Liver (tissue), 9 donors: ENCODE measurements around the gene KLK15. TPM values are rescaled to one million over a fixed set of nuclear protein-coding genes. Genes with fewer than 3 reads are reported as not detected.

Experiments used
- DNase-seq: peaks from one replicate; pipeline ENCODE4 v3.0.0-alpha.2; 2017; ENCODE audit warnings: low spot score
- H3K27ac ChIP-seq, 2 donors: one replicate each; pipeline ENCODE4 v1.7.0; 2013; ENCODE audit warnings: inconsistent platforms in 2 of 2, low read length in 2 of 2, control low read depth in 1 of 2, low read depth in 1 of 2, mild to moderate bottlenecking in 1 of 2
- H3K27me3 ChIP-seq, 4 donors: one replicate each; pipeline versions ENCODE4 v1.6.1 to v1.7.0; 2013; ENCODE audit warnings: low read length in 3 of 4, inconsistent platforms in 1 of 4, mild to moderate bottlenecking in 1 of 4, moderate library complexity in 1 of 4; ENCODE audit not compliant: control insufficient read depth in 4 of 4, insufficient read depth in 4 of 4
- H3K36me3 ChIP-seq, 4 donors: one replicate each; pipeline versions ENCODE4 v1.6.1 to v1.7.0; 2013; ENCODE audit warnings: low read length in 3 of 4, mild to moderate bottlenecking in 3 of 4, low read depth in 1 of 4, moderate library complexity in 1 of 4; ENCODE audit not compliant: control insufficient read depth in 4 of 4, insufficient read depth in 3 of 4
- H3K4me1 ChIP-seq, 4 donors: one replicate each; pipeline versions ENCODE4 v1.6.1 to v1.7.0; 2013; ENCODE audit warnings: low read length in 3 of 4, mild to moderate bottlenecking in 3 of 4, moderate library complexity in 1 of 4; ENCODE audit not compliant: control insufficient read depth in 4 of 4, insufficient read depth in 4 of 4
- H3K4me3 ChIP-seq, 3 donors: one replicate each; pipeline versions ENCODE4 v1.6.1 to v1.7.0; 2013; ENCODE audit warnings: low read length in 3 of 3, control low read depth in 1 of 3, low read depth in 1 of 3, mild to moderate bottlenecking in 1 of 3
- H3K9ac ChIP-seq, 2 donors: one replicate each; pipeline ENCODE4 v1.7.0; 2013; ENCODE audit warnings: low read length in 2 of 2, mild to moderate bottlenecking in 2 of 2, moderate library complexity in 2 of 2, control low read depth in 1 of 2, low read depth in 1 of 2
- H3K9me3 ChIP-seq, 4 donors: one replicate each; pipeline versions ENCODE4 v1.6.1 to v1.7.0; 2013; ENCODE audit warnings: low read length in 3 of 4; ENCODE audit not compliant: control insufficient read depth in 4 of 4
- ATF3 ChIP-seq: IDR thresholded peaks from 2 replicates; pipeline ENCODE4 v1.6.1; 2016; ENCODE audit warnings: antibody characterized with exemption
- CTCF ChIP-seq: fragments of 150-350 bp; IDR thresholded peaks from 2 replicates; pipeline ENCODE4 v1.5.1; 2017; ENCODE audit warnings: improper control_type of control experiment, low read depth, low read length; ENCODE audit not compliant: missing input control
- EGR1 ChIP-seq, 2 donors: IDR thresholded peaks; 2 replicates each; pipeline ENCODE4 v1.6.1; 2016 to 2018; ENCODE audit warnings: antibody characterized with exemption in 2 of 2, low read depth in 2 of 2
- FOXA1 ChIP-seq: IDR thresholded peaks from 2 replicates; pipeline ENCODE4 v1.6.1; 2016; ENCODE audit warnings: antibody characterized with exemption
- FOXA2 ChIP-seq: IDR thresholded peaks from 2 replicates; pipeline ENCODE4 v1.6.1; 2016; ENCODE audit warnings: antibody characterized with exemption
- GABPA ChIP-seq, 2 donors: IDR thresholded peaks in 1 of 2; conservative IDR thresholded peaks in 1 of 2; 2 replicates each; pipeline ENCODE4 v1.6.1; 2016; ENCODE audit warnings: antibody characterized with exemption in 2 of 2, mild to moderate bottlenecking in 1 of 2, moderate library complexity in 1 of 2
- HNF4A ChIP-seq, 2 donors: conservative IDR thresholded peaks; 2 replicates each; pipeline ENCODE4 v1.6.1; 2016; ENCODE audit warnings: antibody characterized with exemption in 2 of 2, mild to moderate bottlenecking in 2 of 2
- HNF4G ChIP-seq: IDR thresholded peaks from 2 replicates; pipeline ENCODE4 v1.6.1; 2016; ENCODE audit warnings: antibody characterized with exemption
- JUND ChIP-seq, 2 donors: IDR thresholded peaks; 2 replicates each; pipeline ENCODE4 v1.6.1; 2016; ENCODE audit warnings: antibody characterized with exemption in 2 of 2
- MAX ChIP-seq: IDR thresholded peaks from 2 replicates; pipeline ENCODE4 v1.6.1; 2016; ENCODE audit warnings: antibody characterized with exemption
- NR2F2 ChIP-seq: IDR thresholded peaks from 2 replicates; pipeline ENCODE4 v1.6.1; 2016; ENCODE audit warnings: antibody characterized with exemption
- RAD21 ChIP-seq, 2 donors: IDR thresholded peaks; 2 replicates each; pipeline ENCODE4 v1.6.1; 2016; ENCODE audit warnings: antibody characterized with exemption in 2 of 2, mild to moderate bottlenecking in 2 of 2
- REST ChIP-seq: IDR thresholded peaks from 2 replicates; pipeline ENCODE4 v1.6.1; 2016; ENCODE audit warnings: antibody characterized with exemption, mild to moderate bottlenecking
- RXRA ChIP-seq, 2 donors: IDR thresholded peaks; 2 replicates each; pipeline ENCODE4 v1.6.1; 2017 to 2018; ENCODE audit warnings: antibody characterized with exemption in 2 of 2, mild to moderate bottlenecking in 1 of 2
- SP1 ChIP-seq: IDR thresholded peaks from 2 replicates; pipeline ENCODE4 v1.6.1; 2018; ENCODE audit warnings: antibody characterized with exemption, mild to moderate bottlenecking
- TAF1 ChIP-seq: conservative IDR thresholded peaks from 2 replicates; pipeline ENCODE4 v1.6.1; 2016; ENCODE audit warnings: antibody characterized with exemption, mild to moderate bottlenecking
- YY1 ChIP-seq: IDR thresholded peaks from 2 replicates; pipeline ENCODE4 v1.6.1; 2016; ENCODE audit warnings: antibody characterized with exemption, mild to moderate bottlenecking
- ZBTB33 ChIP-seq: IDR thresholded peaks from 2 replicates; pipeline ENCODE4 v1.6.1; 2016; ENCODE audit warnings: antibody characterized with exemption
- WGBS: extraction: QIAGEN DNeasy Blood & Tissue Kit; methylation state at CpG from one replicate; pipeline ENCODE4 v1.1.7; 2013; 5-methylcytosine and 5-hydroxymethylcytosine counted together
- polyA plus RNA-seq, 2 donors: library from polyadenylated mRNA; stranded (reverse) in 1 of 2; unstranded in 1 of 2; fragments of 200-250 nt in 1 of 2; fragments of >200 nt in 1 of 2; fragmentation: Nextera tagmentation in 1 of 2; extraction: Ambion mirVana in 1 of 2; gene quantifications; one replicate each; pipeline versions ENCODE4 v1.2.1 to v1.2.3, GENCODE V29; 2013 to 2015
- total RNA-seq, 2 donors: library from RNA; depleted of rRNA; stranded (reverse); fragments of >200 nt; gene quantifications; one replicate each; pipeline ENCODE4 v1.2.3, GENCODE V29; 2014
- donor health status: healthy.
- donor health status: healthy.
- donor health status: healthy.
- donor health status: healthy.
- donor health status: healthy.

Gene KLK15
- total and polyA plus RNA-seq, 4 donors: not detected

- no peak for TF ChIP-seq HNF4A (conservative IDR thresholded peaks at IDR 0.05)
Measured at GRCh38 chr19:50873056-50873455, 39.7 kb upstream of the KLK15 start, which contains the start of gene KLK2 (continued).

- no peaks in the 10 kb centered on the region for H3K9me3 ChIP-seq
- WGBS: 62% methylated on average over 26 of the region's 26 CpGs
- peaks cover 0 to 13% (median 3%) of the 10 kb centered on the region in 4 donors for H3K27me3 ChIP-seq
- no peaks in the 10 kb centered on the region for H3K36me3 ChIP-seq
- TF ChIP-seq CTCF (no peak), GABPA (IDR thresholded peaks at IDR 0.05 in 1 of 2, conservative IDR thresholded peaks at IDR 0.05 in 1 of 2) (no peak), NR2F2 (no peak), TAF1 (no peak), HNF4A (conservative IDR thresholded peaks at IDR 0.05) (no peak), RXRA (IDR thresholded peaks at IDR 0.05) (no peak), ATF3 (no peak), FOXA1 (no peak), MAX (no peak), RAD21 (IDR thresholded peaks at IDR 0.05) (no peak), YY1 (no peak), ZBTB33 (no peak), JUND (IDR thresholded peaks at IDR 0.05) (no peak), FOXA2 (no peak), SP1 (no peak), HNF4G (no peak), EGR1 (IDR thresholded peaks at IDR 0.05; ENCODE audit: low read depth in 2 of 2) (no peak), REST (no peak)
- no peaks in the 10 kb centered on the region for H3K4me1 ChIP-seq
- DNase-seq: no peak
- no peak overlapping the region for H3K9ac ChIP-seq
- H3K4me3 ChIP-seq: no peak overlapping the region
- no peak overlapping the region for H3K27ac ChIP-seq
Measured at GRCh38 chr19:50870417-50871089, 37.2 kb upstream of the KLK15 start.
